Thymus (tissue), 14 donors: ENCODE data around the gene TAF1L. TPM values are rescaled to one million over a fixed set of nuclear protein-coding genes. Genes with fewer than 3 reads are reported as not detected.

Source experiments
- DNase-seq, 9 donors: peaks; one replicate each; pipeline ENCODE4 v3.0.0-alpha.2; 2013; ENCODE audit warnings: low spot score in 9 of 9, low read depth in 6 of 9, missing footprints in 1 of 9
- H3K27ac ChIP-seq, 2 donors: one replicate each; pipeline ENCODE4 v1.5.1; 2013; ENCODE audit warnings: control low read depth in 1 of 2, low read depth in 1 of 2, low read length in 1 of 2, mild to moderate bottlenecking in 1 of 2, moderate library complexity in 1 of 2
- H3K27me3 ChIP-seq, 2 donors: one replicate each; pipeline ENCODE4 v1.5.1; 2013; ENCODE audit warnings: low read length in 1 of 2; ENCODE audit not compliant: control insufficient read depth in 2 of 2, insufficient read depth in 1 of 2
- H3K36me3 ChIP-seq, 2 donors: one replicate each; pipeline ENCODE4 v1.5.1; 2013; ENCODE audit warnings: low read length in 1 of 2, mild to moderate bottlenecking in 1 of 2, moderate library complexity in 1 of 2; ENCODE audit not compliant: control insufficient read depth in 2 of 2, insufficient read depth in 2 of 2
- H3K4me1 ChIP-seq, 2 donors: one replicate each; pipeline ENCODE4 v1.5.1; 2013; ENCODE audit warnings: low read length in 2 of 2; ENCODE audit not compliant: control insufficient read depth in 2 of 2, insufficient read depth in 2 of 2
- H3K4me3 ChIP-seq, 2 donors: one replicate each; pipeline ENCODE4 v1.5.1; 2013; ENCODE audit warnings: low read length in 2 of 2, control low read depth in 1 of 2, mild to moderate bottlenecking in 1 of 2
- H3K9me3 ChIP-seq, 2 donors: one replicate each; pipeline ENCODE4 v1.5.1; 2013; ENCODE audit warnings: low read length in 1 of 2, mild to moderate bottlenecking in 1 of 2; ENCODE audit not compliant: control insufficient read depth in 2 of 2, insufficient read depth in 1 of 2
- WGBS: extraction: QIAGEN DNeasy Blood & Tissue Kit; methylation state at CpG from one replicate; pipeline ENCODE4 v1.1.7; 2013; 5-methylcytosine and 5-hydroxymethylcytosine counted together
- long read RNA-seq, 10 donors: transcript quantifications; one replicate each; lab custom pipeline, GENCODE V29; 2026
- polyA plus RNA-seq: library from polyadenylated mRNA; stranded (reverse); fragments of 200-250 nt; gene quantifications from one replicate; pipeline ENCODE4 v1.2.3, GENCODE V29; 2013
- total RNA-seq: library from RNA; stranded (reverse); fragments of 120-200 nt; gene quantifications from one replicate; pipeline ENCODE4 v1.2.4, GENCODE V29; 2013
- donor health status: healthy.

TAF1L gene, protein sequence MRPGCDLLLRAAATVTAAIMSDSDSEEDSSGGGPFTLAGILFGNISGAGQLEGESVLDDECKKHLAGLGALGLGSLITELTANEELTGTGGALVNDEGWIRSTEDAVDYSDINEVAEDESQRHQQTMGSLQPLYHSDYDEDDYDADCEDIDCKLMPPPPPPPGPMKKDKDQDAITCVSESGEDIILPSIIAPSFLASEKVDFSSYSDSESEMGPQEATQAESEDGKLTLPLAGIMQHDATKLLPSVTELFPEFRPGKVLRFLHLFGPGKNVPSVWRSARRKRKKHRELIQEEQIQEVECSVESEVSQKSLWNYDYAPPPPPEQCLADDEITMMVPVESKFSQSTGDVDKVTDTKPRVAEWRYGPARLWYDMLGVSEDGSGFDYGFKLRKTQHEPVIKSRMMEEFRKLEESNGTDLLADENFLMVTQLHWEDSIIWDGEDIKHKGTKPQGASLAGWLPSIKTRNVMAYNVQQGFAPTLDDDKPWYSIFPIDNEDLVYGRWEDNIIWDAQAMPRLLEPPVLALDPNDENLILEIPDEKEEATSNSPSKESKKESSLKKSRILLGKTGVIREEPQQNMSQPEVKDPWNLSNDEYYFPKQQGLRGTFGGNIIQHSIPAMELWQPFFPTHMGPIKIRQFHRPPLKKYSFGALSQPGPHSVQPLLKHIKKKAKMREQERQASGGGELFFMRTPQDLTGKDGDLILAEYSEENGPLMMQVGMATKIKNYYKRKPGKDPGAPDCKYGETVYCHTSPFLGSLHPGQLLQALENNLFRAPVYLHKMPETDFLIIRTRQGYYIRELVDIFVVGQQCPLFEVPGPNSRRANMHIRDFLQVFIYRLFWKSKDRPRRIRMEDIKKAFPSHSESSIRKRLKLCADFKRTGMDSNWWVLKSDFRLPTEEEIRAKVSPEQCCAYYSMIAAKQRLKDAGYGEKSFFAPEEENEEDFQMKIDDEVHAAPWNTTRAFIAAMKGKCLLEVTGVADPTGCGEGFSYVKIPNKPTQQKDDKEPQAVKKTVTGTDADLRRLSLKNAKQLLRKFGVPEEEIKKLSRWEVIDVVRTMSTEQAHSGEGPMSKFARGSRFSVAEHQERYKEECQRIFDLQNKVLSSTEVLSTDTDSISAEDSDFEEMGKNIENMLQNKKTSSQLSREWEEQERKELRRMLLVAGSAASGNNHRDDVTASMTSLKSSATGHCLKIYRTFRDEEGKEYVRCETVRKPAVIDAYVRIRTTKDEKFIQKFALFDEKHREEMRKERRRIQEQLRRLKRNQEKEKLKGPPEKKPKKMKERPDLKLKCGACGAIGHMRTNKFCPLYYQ (N-terminal part only)
- total RNA-seq = not detected
- under 0.01 TPM for polyA plus RNA-seq
- long read RNA-seq, donor 1 = 0 reads
- long read RNA-seq, donor 2 = 0 reads
- long read RNA-seq, donor 3 = 0 reads
- long read RNA-seq, donor 4 = 0 reads
- long read RNA-seq, donor 5 = 0 reads
- long read RNA-seq, donor 6 = 0 reads
- long read RNA-seq, donor 7 = 0 reads
- long read RNA-seq, donor 8, full-length matches to known transcripts = 1 of 1 reads
- long read RNA-seq, donor 8, partial matches to known transcripts = 0 of 1 reads
- long read RNA-seq, donor 8, other reads (novel, unspliced or antisense) = 0 of 1 reads
- long read RNA-seq, donor 9 = 0 reads
- long read RNA-seq, donor 10 = 0 reads

GRCh38 chr9:32635362-32635761 is at the start of gene TAF1L:
TAF1L (minus strand) TSS chr9:32635669; CDS start chr9:32635579, 90 bp downstream.
- DNase-seq = no peak
- Histone ChIP-seq H3K36me3 (no peaks in the 10 kb centered on the region), H3K4me1 (no peaks in the 10 kb centered on the region), H3K27ac (no peak within 1 kb of the TSS), H3K4me3 (no peak within 1 kb of the TSS), H3K9me3 (no peaks in the 10 kb centered on the region), H3K27me3 (no peaks in the 10 kb centered on the region)
- 95% methylated on average over 23 of the region's 23 CpGs for WGBS

GRCh38 chr9:32681751-32682150 is 46.3 kb upstream of the TAF1L start:
- no peak for DNase-seq
- H3K27me3 ChIP-seq = no peaks in the 10 kb centered on the region
- H3K36me3 ChIP-seq = no peaks in the 10 kb centered on the region
- H3K4me1 ChIP-seq = no peaks in the 10 kb centered on the region
- H3K9me3 ChIP-seq = peaks cover 0 to 6% of the 10 kb centered on the region in 2 donors
- H3K4me3 ChIP-seq = no peak overlapping the region
- WGBS = 97% methylated on average over 1 of the region's 1 CpG
- no peak overlapping the region for H3K27ac ChIP-seq

DNA sequence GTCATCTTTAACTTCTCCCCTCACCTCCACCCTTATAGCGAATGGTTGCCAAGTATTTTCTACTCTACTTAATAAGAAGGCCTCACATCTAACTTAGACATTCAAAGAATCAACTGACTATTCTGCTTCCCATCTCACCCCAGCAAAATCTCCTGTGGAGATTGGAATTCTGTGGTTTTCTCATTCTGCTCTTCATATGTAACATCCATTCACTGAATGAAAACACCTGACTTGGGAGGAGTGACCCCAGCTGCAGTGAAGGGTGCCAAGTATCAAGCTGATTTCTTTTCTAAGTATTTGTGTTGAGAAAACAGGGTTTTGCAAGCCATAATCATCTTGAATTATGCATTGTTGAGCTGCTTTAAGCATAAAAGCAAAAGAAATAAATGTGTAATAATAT is 42.5 kb upstream of the TAF1L start:
- no peaks in the 10 kb centered on the region for H3K4me1 ChIP-seq
- H3K4me3 ChIP-seq = no peak overlapping the region
- no peak overlapping the region for H3K27ac ChIP-seq
- no peaks in the 10 kb centered on the region for H3K36me3 ChIP-seq
- 86% methylated on average over 1 of the region's 1 CpG for WGBS
- H3K27me3 ChIP-seq = no peaks in the 10 kb centered on the region
- no peak for DNase-seq
- no peaks in the 10 kb centered on the region for H3K9me3 ChIP-seq

DNA sequence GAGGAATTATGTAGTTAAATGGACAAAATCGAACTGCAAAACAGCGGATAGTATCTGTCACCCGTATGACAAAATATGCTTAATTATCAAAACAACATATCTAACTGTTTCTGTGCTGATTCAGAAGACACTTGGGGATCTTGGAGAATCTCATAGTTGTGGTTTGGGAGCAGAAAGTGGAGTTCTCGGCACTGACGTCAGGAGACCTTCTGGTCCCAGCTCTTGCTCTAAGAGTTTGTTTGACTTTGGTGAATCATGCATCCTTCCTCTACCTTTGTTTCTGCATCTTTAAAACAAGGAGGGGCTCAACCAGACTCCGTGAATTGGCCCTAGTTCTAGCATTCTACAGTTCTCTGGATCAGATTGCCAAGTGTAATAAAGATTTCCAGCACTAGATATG is 37.0 kb upstream of the TAF1L start:
- H3K9me3 ChIP-seq = no peaks in the 10 kb centered on the region
- no peaks in the 10 kb centered on the region for H3K27me3 ChIP-seq
- 89% methylated on average over 6 of the region's 6 CpGs for WGBS
- DNase-seq = no peak
- no peaks in the 10 kb centered on the region for H3K36me3 ChIP-seq
- no peaks in the 10 kb centered on the region for H3K4me1 ChIP-seq
- no peak overlapping the region for H3K27ac ChIP-seq
- no peak overlapping the region for H3K4me3 ChIP-seq

DNA sequence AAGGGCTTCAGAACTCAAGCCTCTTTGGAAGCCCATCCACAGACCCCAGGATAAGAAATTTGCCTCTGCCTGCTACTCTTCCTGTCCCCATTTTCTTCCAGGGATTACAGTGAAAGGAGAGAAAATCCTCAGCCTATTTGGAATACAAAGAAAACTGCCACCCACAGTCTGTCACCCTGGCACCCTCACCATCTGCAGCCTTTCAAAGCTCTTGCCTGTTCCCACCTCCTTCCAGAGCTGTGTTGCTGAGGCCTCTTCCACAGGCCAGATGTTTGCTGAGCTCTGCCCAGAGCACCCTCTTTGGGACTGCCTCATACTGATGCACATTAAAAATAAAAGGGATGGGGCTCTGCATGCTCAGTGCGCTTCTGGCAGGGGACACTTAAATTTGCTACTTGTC is 35.9 kb upstream of the TAF1L start:
- no peaks in the 10 kb centered on the region for H3K27me3 ChIP-seq
- WGBS = 90% methylated on average over 1 of the region's 1 CpG
- no peak for DNase-seq

DNA sequence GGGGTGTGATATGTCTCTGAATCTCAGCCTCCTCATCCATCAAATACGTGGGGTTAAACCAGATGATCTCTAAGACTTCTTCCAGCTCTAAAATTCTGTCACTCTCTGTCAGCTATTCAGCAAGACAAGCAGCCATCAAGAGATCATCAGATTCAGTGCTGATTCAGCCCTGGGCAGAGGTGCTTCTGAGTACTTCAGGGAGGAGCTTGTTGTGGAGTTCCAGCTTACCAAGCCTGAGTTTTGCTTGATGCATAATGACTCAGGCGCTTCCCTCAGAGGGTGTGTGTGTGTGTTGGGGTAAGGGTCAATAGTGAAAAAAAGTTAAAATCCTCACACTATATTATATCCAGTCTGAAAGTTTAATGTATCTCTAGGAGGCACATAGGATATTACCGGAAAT is 29.6 kb upstream of the TAF1L start:
- H3K27me3 ChIP-seq = no peaks in the 10 kb centered on the region
- no peaks in the 10 kb centered on the region for H3K36me3 ChIP-seq
- no peak overlapping the region for H3K27ac ChIP-seq
- 83% methylated on average over 3 of the region's 3 CpGs for WGBS
- DNase-seq = no peak
- H3K9me3 ChIP-seq = no peaks in the 10 kb centered on the region
- no peak overlapping the region for H3K4me3 ChIP-seq
- no peaks in the 10 kb centered on the region for H3K4me1 ChIP-seq

More for the DNA sequence above, 35.9 kb upstream of the TAF1L start:
- no peaks in the 10 kb centered on the region for H3K9me3 ChIP-seq
- H3K27ac ChIP-seq = no peak overlapping the region
- no peak overlapping the region for H3K4me3 ChIP-seq
- no peaks in the 10 kb centered on the region for H3K4me1 ChIP-seq
- no peaks in the 10 kb centered on the region for H3K36me3 ChIP-seq

DNA sequence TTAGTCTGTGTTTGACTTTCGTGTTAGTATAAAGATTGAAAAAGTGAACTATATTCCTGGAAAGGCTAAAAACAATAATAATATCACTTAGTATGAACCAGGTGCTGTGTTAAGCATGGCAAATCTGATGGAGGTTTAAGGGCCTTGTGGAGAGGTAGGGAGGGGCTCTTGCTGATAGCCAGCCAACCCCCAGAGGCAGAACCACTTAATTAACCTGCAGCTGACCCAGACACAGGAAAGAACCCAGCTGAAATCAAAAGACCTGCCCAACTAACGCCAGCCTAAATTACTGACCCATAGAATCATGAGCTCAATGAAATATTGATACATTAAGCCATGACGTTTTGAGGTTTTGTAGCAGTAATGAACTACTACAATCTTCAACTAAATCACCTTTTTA is 28.3 kb upstream of the TAF1L start:
- no peaks in the 10 kb centered on the region for H3K9me3 ChIP-seq
- H3K4me1 ChIP-seq = no peaks in the 10 kb centered on the region

DNA sequence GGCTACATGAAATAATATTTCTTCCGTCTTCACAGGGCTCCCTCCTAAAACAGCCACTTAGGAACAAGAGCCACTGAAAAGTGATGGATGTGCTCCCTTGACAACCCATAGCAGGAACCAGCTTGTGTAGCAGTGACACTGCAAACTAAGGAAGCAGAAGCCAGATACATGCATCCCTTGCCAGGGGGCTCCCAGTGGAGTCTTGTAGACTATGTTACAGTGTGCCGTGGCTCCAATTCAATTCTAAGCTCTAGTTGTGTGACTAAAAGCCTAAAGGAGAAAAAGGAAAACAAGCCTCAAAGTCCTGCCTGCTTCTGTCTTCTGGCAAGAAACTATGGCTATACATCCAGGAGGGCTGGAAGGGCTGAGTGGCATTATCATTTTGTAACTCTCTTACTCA is 12.2 kb upstream of the TAF1L start:
- H3K4me1 ChIP-seq = no peaks in the 10 kb centered on the region
- WGBS = 79% methylated on average over 2 of the region's 2 CpGs
- no peak for DNase-seq

More for the DNA sequence above, 28.3 kb upstream of the TAF1L start:
- Histone ChIP-seq H3K27ac (no peak overlapping the region), H3K4me3 (no peak overlapping the region), H3K27me3 (no peaks in the 10 kb centered on the region), H3K36me3 (no peaks in the 10 kb centered on the region)
- WGBS = 69% methylated on average over 3 of the region's 3 CpGs
- DNase-seq = no peak

More for the DNA sequence above, 12.2 kb upstream of the TAF1L start:
- Histone ChIP-seq H3K9me3 (no peaks in the 10 kb centered on the region), H3K27me3 (no peaks in the 10 kb centered on the region), H3K4me3 (no peak overlapping the region), H3K36me3 (no peaks in the 10 kb centered on the region), H3K27ac (no peak overlapping the region)
